GM06990 (cell line): ENCODE data around the gene ARID1B.

ENCODE experiments used
- DNase-seq: peaks from one replicate; pipeline ENCODE4 v3.0.0-alpha.2; 2011; ENCODE audit not compliant: insufficient read length; ENCODE audit errors: extremely low read depth
- H3K27me3 ChIP-seq: replicated peaks from 2 replicates; pipeline ENCODE4 v1.6.0; 2011; ENCODE audit warnings: low read length; ENCODE audit not compliant: control insufficient read depth, insufficient read depth
- H3K36me3 ChIP-seq: 2 replicates; pipeline ENCODE4 v1.5.1; 2011; ENCODE audit warnings: low read length; ENCODE audit not compliant: control insufficient read depth, insufficient read depth
- H3K4me3 ChIP-seq: replicated peaks from 2 replicates; pipeline ENCODE4 v1.5.1; 2011; ENCODE audit warnings: low read depth, mild to moderate bottlenecking, control low read depth, low read length
- CTCF ChIP-seq: IDR thresholded peaks from 2 replicates; pipeline ENCODE4 v1.5.1; 2011; ENCODE audit warnings: low read length, control low read depth, mild to moderate bottlenecking, inconsistent platforms; ENCODE audit not compliant: insufficient read depth, poor library complexity, severe bottlenecking

ARID1B gene

GRCh38 chr6:156852147-156852857 is 75.1 kb downstream of the ARID1B start:
- TF ChIP-seq CTCF: no peak
- peak; percentile 69 for DNase-seq
- no peak overlapping the region for H3K4me3 ChIP-seq
- H3K36me3 ChIP-seq: no peaks in the 10 kb centered on the region
- no peaks in the 10 kb centered on the region for H3K27me3 ChIP-seq

- TF ChIP-seq CTCF: no peak
Observed at GRCh38 chr6:156852858-156853216, 75.7 kb downstream of the ARID1B start.

GRCh38 chr6:156853733-156854132 is 76.6 kb downstream of the ARID1B start:
- no peak for TF ChIP-seq CTCF

More at GRCh38 chr6:156852858-156853216, 75.7 kb downstream of the ARID1B start:
- Histone ChIP-seq H3K27me3 (no peaks in the 10 kb centered on the region), H3K4me3 (no peak overlapping the region), H3K36me3 (no peaks in the 10 kb centered on the region)
- DNase-seq: no peak

GRCh38 chr6:156854466-156855161 is 77.4 kb downstream of the ARID1B start:
- no peak overlapping the region for H3K4me3 ChIP-seq
- no peak for TF ChIP-seq CTCF
- H3K36me3 ChIP-seq: no peaks in the 10 kb centered on the region
- H3K27me3 ChIP-seq: no peaks in the 10 kb centered on the region
- DNase-seq: no peak

More at GRCh38 chr6:156853733-156854132, 76.6 kb downstream of the ARID1B start:
- Histone ChIP-seq H3K36me3 (no peaks in the 10 kb centered on the region), H3K4me3 (no peak overlapping the region), H3K27me3 (no peaks in the 10 kb centered on the region)
- no peak for DNase-seq

- Histone ChIP-seq H3K4me3 (no peak overlapping the region), H3K27me3 (no peaks in the 10 kb centered on the region), H3K36me3 (no peaks in the 10 kb centered on the region)
- TF ChIP-seq CTCF: no peak
- DNase-seq: no peak
Observed at GRCh38 chr6:156857573-156857972, 80.4 kb downstream of the ARID1B start.

- Histone ChIP-seq H3K27me3 (no peaks in the 10 kb centered on the region), H3K4me3 (no peak overlapping the region), H3K36me3 (no peaks in the 10 kb centered on the region; the same call in 1 of the 2 replicates)
- no peak for TF ChIP-seq CTCF
- DNase-seq: no peak
Observed at GRCh38 chr6:156859686-156860085, 82.5 kb downstream of the ARID1B start.
